GM10847 (cell line): ENCODE results near the gene CHMP4A.

Source experiments
- POLR2A ChIP-seq: IDR thresholded peaks from 2 replicates; pipeline ENCODE4 v1.6.1; 2011; ENCODE audit not compliant: insufficient read length; ENCODE audit errors: extremely low read depth

CHMP4A gene

GRCh38 chr14:24213866-24214662 lies 776 bp upstream of the CHMP4A start:
- TF ChIP-seq POLR2A = no peak

- TF ChIP-seq POLR2A = no peak
These were observed 2.0 kb downstream of the CHMP4A start for GRCh38 chr14:24211311-24211710.

DNA sequence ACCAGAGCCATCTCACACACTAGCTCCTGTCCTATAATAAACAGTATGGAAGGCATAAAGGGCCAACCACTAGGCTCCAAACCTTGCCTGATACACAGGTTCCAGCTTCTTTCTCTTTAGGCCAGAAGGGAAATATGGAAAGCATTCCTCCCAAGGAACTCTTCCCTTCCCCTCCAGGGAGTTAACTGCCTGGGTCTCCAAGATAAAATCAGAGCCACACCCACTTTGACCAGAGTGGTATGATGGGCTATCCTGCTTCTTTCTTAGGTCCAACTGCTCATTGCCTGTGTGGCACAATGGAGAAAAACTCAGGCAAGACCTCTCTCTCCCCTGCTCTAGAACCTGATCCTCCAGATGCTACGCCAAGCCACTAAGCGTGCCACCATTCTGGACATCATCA lies 5.7 kb downstream of the CHMP4A start:
- no peak for TF ChIP-seq POLR2A

GRCh38 chr14:24207104-24207551 lies 6.2 kb downstream of the CHMP4A start:
- TF ChIP-seq POLR2A = no peak

DNA sequence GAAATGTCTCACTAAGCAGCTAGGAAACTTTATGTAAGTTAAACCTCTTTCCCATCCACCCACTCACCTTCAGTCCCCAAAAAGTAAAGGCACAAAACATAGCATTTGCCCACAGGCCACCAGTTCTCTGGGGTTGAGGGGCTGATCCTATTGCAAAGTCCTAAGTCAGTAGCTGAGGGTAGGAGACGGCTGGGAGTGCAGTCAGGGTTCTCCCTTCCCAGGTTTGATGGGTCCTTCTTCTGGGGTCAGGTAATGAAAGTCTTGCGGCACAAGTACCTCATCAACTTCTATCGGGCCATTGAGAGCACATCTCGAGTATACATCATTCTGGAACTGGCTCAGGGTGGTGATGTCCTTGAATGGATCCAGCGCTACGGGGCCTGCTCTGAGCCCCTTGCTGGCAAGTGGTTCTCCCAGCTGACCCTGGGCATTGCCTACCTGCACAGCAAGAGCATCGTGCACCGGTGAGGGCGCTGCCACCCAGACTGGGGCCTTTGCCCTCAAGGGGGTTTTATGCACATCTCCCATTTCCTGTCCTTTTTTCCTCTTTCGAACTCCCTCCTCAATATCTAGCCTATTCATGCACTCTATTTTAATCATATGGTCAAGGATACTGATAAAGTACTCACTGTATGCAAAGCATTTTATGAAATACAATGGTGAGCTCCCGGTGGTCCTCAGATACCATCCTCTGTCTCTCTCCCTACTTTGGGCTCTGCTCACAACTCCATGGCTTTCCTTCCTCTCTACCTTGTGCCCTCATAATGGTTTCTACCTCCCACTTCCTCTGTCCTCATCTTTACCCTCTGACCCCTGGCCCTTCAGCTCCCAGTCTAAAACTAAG lies 6.8 kb downstream of the CHMP4A start:
- no peak for TF ChIP-seq POLR2A

DNA sequence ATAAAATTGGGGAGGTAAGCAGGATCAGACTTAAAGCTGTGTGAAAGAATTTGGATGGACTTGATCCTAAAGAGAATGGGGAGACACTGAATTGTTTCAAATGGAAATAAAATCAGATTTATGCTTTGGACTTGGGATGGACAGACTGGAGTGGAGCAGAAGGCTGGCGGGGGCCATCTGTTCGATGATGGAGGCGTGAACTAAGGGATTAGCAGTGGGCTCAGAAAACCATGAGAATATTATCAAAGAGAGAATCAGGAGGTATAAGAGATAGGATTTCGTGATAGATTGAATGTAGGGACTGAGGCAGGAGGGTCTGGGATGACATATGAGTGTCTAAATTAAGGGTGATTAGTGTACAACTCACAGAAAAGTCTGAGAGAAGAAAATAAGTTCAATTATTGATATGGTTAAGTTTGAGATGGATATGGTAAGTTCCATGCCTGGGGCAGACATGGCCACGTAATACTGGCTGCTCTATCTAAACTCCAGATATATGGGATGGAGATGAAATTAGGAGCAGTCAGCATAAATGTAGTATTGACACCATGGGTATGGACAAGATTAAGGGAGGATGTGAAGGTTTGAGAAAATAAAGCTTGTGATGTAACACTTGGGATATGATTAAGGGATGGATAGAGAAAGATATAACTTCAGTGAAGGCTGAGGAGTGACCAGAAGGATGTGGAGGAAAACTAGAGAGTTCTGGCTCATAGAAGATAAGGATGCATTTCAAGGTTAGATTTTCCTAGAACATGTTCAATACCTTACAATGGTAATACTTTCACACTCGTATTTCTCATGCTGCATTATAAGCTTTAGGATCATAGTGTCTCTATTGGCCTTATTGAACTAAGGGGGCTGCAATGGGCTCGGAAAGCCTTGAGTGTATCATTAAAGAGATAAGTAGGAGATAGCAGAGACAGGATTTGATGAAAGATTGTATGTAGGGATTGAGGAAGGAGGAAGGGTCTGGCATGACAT lies 8.8 kb downstream of the CHMP4A start:
- no peak for TF ChIP-seq POLR2A

DNA sequence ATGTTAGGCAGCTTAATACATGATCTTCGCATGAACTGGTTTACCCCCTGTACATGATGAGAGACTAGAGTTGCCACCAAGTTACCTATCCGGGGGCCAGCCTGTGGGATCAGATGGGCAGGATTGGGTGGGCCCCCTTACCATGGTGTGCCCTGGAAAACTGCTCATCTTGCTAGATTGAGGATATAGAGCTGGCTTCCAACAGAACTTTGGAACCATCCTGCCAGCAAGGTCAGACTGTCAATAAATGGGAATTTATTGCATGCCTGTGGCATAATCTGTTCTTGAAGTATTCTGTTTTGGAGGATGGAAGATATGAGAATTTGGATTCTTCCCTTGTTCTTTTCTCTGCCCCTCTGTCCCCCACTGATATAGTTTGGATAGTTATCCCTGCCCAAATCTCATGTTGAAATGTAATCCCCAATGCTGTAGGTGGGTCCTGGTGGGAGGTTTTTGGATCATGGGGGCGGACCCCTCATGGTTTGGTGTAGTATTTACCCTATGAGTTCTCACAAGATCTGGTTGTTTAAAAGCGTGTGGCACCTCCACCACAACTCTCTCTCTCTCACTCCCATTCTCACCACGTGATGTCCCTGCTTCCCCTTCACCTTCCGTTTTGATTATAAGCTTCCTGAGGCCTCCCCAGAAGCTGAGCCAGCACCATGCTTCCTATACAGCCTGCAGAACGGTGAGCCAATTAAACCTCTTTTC lies 14.3 kb downstream of the CHMP4A start:
- TF ChIP-seq POLR2A = no peak

GRCh38 chr14:24197056-24197450 lies 16.2 kb downstream of the CHMP4A start:
- no peak for TF ChIP-seq POLR2A

GRCh38 chr14:24196071-24197055 lies 16.9 kb downstream of the CHMP4A start:
- no peak for TF ChIP-seq POLR2A

- peak; percentile 56 for TF ChIP-seq POLR2A
These were observed 17.9 kb downstream of the CHMP4A start, which contains the start of gene TM9SF1 for GRCh38 chr14:24195186-24196070. TM9SF1 (minus strand) TSS chr14:24195441; CDS start chr14:24195019, 422 bp downstream.

- no peak for TF ChIP-seq POLR2A
These were observed 18.5 kb downstream of the CHMP4A start for GRCh38 chr14:24194873-24195185.

DNA sequence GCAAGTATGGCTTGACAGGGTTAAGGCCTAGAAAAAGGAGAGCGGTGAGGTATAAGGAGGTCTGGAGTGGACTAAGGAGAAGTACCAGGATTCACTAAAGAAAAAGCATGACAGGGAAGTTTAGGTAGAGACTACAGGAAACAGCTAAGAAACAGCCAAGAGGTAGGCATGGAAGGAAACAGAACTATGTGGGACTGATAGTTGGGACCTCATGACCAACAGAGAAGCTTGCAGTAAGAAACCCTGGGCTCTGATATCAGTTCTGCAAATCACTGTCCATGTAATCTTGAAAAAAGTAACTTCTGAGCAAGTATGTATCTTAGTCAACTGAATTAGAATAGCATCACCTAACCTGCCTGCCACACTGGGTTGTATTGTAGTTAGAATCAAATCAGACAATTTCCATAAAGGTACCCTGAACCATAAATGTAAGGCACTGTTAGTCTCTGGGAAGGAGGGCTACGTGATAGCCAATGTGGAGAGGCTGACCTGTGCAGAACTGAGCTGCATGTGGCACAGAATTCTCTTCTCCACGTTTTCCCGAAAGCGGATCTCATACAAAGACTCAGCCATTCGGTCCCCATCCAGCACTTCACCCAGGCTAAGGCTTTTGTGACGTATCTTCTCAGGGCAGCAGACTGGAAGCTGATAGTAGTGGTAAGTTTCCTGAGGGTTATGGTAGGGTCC lies 19.0 kb downstream of the CHMP4A start:
- no peak for TF ChIP-seq POLR2A
